GM03348 (cell line): Measurements from ENCODE around the gene TENT5A.

ENCODE experiments used
- DNase-seq: peaks from one replicate; pipeline ENCODE4 v3.0.0; 2012; ENCODE audit warnings: low spot score

Gene TENT5A

DNA sequence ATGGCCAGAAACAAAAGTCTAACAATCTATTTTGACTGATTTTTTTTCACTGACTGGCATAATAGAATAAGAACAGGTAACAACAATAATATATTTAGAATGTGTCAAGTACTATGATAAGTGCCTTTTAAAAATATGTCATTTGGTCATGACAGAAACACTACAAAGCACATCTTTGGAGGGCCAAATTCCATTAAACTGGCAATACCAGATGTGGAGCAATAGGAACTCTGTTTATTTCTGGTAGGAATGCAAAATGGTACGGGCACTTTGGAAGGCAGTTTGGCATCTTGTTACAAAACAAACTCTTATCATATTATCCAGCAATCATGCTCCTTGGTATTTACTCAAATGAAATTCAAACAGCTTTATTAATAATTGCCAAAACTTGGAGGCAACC lies 39.3 kb downstream of the TENT5A start:
- no peak for DNase-seq

DNA sequence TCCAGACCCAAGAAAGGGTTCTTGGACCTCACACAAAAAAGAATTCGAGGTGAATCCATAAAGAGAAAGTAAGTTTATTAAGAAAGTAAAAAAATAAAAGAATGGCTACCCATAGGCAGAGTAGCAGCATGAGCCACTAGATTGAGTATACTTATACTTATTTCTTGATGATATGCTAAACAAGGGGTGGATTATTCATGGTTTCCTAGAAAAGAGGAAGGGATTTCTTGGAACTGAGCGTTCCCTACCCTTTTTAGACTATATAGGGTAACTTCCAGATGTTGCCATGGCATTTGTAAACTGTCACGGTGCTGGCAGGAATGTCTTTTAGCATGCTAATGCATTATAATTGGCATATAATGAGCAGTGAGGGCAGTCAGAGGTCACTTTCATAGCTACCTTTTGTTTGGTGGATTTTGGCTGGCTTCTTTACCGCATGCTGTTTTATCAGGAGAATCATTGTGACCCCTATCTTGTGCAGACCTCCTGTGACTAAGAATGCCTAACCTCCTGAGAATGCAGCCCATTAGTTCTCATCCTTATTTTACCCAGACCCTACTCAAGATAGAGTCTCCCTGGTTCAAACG lies 44.3 kb downstream of the TENT5A start:
- no peak for DNase-seq

DNA sequence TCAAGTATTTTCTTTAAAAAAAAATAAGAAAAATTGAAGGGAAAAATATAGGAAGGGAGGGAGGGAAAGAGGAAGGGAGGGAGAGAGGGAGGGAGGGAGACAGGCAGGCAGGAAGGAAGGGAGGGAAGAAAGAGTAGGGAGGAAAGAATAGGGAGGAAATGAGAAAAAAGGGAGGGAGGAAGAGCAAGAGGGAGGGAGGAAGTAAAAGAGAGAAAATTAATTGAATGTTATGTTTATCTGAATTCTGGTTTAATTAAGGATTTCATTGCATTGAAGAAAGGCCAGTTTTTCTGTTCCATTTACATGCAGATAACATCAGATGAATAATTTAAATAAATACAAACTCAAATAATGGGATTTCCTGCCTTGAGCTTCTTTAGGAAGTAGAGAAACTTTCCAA lies 47.8 kb downstream of the TENT5A start:
- DNase-seq: no peak

DNA sequence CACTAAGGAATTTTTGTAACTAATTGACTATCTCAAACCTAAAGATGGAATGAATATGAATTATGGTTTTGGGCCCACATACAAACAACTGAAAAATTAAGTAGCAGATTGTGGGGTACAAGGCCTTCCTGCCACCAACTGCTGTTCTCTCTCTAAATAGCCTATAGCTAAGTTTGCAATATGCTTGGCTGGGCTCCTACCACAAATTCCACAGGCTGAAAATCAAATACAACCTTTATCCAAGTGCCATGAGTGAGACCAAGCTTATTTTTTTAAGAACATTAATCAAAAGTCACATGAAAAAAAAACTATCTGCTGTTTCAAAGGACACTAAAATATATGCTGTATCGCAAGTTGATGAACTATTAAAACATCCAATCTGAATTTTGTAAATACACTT lies 52.1 kb downstream of the TENT5A start:
- no peak for DNase-seq

DNA sequence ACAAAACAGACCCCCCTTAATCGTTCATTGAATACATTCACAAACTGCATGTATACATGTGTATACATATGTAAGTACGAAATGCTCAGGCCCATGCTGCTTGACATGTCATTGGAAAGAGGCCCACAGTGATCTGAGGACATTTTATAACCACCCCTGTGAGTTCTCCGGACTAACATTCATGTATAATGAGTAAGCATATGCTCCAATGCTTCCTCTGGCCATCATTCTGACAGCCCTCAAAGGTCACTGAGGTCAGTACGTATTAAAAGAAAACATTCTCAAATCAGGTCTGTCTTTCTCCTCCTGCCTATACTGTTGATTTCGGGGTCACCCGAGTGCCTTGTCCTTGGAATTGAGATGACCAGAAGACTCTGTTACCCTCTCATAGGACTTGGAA lies 54.9 kb downstream of the TENT5A start:
- no peak for DNase-seq

DNA sequence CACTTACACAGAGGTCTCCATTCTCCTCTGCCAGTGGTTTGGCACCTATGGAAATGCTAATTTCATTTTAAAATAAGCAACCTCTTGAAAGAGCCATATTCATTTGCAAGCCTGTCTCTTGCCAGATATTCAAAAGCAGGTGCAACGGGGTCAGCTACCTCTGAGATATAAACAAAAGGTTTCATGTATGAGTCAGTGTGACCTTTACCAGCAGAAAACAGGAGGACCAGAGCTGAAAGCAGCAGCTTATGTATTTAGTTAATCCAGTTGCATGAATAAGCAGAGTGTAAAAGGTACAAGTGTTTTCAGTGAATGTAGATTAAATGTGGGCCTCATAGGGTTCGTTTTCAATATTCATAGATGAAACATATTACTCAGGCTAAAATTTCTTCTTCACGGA lies 56.0 kb downstream of the TENT5A start:
- DNase-seq: no peak
